GM12892 (cell line): Measurements from ENCODE around the gene GABRR1.

Source experiments
- POLR2A ChIP-seq: IDR thresholded peaks from 2 replicates; pipeline ENCODE4 v1.6.1; 2011; ENCODE audit warnings: low read depth, low read length, control low read depth
- POLR2AphosphoS5 ChIP-seq: IDR thresholded peaks from 2 replicates; pipeline ENCODE4 v1.6.1; 2011; ENCODE audit warnings: low read depth, low read length, control low read depth
- TAF1 ChIP-seq: IDR thresholded peaks from 2 replicates; pipeline ENCODE4 v1.6.1; 2011; ENCODE audit warnings: low read depth, mild to moderate bottlenecking, control low read depth, low read length, borderline replicate concordance

- TF ChIP-seq POLR2AphosphoS5, result no peak
- TF ChIP-seq TAF1, result no peak
- TF ChIP-seq POLR2A, result no peak
Measured at GRCh38 chr6:89194559-89194958, 22.6 kb downstream of the GABRR1 start.
